Esophagus muscularis mucosa (tissue), 4 donors: ENCODE data around the gene APOF. TPM values are rescaled to one million over a fixed set of nuclear protein-coding genes. Genes with fewer than 3 reads are reported as not detected.

Experiments
- DNase-seq: peaks from one replicate; pipeline ENCODE4 v3.0.0-alpha.2; 2017; ENCODE audit errors: extremely low spot score
- H3K27ac ChIP-seq, 4 donors: fragments of 200-600 bp; sonication (generic); replicated peaks in 1 of 4; 1 replicate in 3 of 4; 2 replicates in 1 of 4; pipeline ENCODE4 v1.5.1; 2016 to 2019; ENCODE audit warnings: mild to moderate bottlenecking in 1 of 4
- H3K27me3 ChIP-seq, 4 donors: fragments of 200-600 bp; sonication (generic); one replicate each; pipeline versions ENCODE4 v1.5.1 to v1.6.0; 2016 to 2019
- H3K36me3 ChIP-seq, 4 donors: fragments of 200-600 bp; sonication (generic); one replicate each; pipeline ENCODE4 v1.5.1; 2016 to 2019
- H3K4me1 ChIP-seq, 4 donors: fragments of 200-600 bp; sonication (generic); one replicate each; pipeline ENCODE4 v1.5.1; 2016 to 2019
- H3K4me3 ChIP-seq, 4 donors: fragments of 200-600 bp; sonication (generic); 1 replicate in 2 of 4; 2 replicates in 2 of 4; pipeline ENCODE4 v1.5.1; 2016 to 2019; ENCODE audit warnings: mild to moderate bottlenecking in 4 of 4, moderate library complexity in 1 of 4
- H3K9me3 ChIP-seq, 4 donors: fragments of 200-600 bp; sonication (generic); 1 replicate in 3 of 4; 2 replicates in 1 of 4; pipeline ENCODE4 v1.5.1; 2016 to 2019
- EP300 ChIP-seq: sonication (generic); formaldehyde crosslinking; IDR thresholded peaks from one replicate; pipeline ENCODE4 v1.6.1; 2017; ENCODE audit warnings: antibody characterized with exemption
- POLR2A ChIP-seq: fragments of 450-650 bp; IDR thresholded peaks from one replicate; pipeline ENCODE4 v1.6.1; 2017; ENCODE audit warnings: antibody characterized with exemption, moderate library complexity, mild to moderate bottlenecking, low read depth
- POLR2AphosphoS5 ChIP-seq, 2 donors: sonication (generic); formaldehyde crosslinking; IDR thresholded peaks; one replicate each; pipeline ENCODE4 v1.6.1; 2017; ENCODE audit warnings: antibody characterized with exemption in 2 of 2
- WGBS: methylation state at CpG from one replicate; pipeline ENCODE4 v1.1.5; 2018; 5-methylcytosine and 5-hydroxymethylcytosine counted together
- intact Hi-C: fragments of 100-400 bp; cut with DNase I; formaldehyde crosslinking; loops from one replicate; pipeline ENCODE4 v1.15.1; 2023
- total RNA-seq, 4 donors: library from RNA; depleted of rRNA; stranded (reverse); fragments of >200 nt; gene quantifications; one replicate each; pipeline versions ENCODE4 v1.1.0 to v1.2.1, GENCODE V29; 2016
- TF ChIP-seq, protein P1 (sequence below), 3 experiments: fragments of 200-600 bp in 2 of 3; fragments of 450-650 bp in 1 of 3; sonication (generic) in 2 of 3; IDR thresholded peaks; one replicate each; pipeline ENCODE4 v1.5.1; 2017 to 2019; ENCODE audit warnings: antibody characterized with exemption in 3 of 3, mild to moderate bottlenecking in 2 of 3, moderate library complexity in 1 of 3

APOF gene
- total RNA-seq, 4 donors from 2014 or later, result not detected

DNA sequence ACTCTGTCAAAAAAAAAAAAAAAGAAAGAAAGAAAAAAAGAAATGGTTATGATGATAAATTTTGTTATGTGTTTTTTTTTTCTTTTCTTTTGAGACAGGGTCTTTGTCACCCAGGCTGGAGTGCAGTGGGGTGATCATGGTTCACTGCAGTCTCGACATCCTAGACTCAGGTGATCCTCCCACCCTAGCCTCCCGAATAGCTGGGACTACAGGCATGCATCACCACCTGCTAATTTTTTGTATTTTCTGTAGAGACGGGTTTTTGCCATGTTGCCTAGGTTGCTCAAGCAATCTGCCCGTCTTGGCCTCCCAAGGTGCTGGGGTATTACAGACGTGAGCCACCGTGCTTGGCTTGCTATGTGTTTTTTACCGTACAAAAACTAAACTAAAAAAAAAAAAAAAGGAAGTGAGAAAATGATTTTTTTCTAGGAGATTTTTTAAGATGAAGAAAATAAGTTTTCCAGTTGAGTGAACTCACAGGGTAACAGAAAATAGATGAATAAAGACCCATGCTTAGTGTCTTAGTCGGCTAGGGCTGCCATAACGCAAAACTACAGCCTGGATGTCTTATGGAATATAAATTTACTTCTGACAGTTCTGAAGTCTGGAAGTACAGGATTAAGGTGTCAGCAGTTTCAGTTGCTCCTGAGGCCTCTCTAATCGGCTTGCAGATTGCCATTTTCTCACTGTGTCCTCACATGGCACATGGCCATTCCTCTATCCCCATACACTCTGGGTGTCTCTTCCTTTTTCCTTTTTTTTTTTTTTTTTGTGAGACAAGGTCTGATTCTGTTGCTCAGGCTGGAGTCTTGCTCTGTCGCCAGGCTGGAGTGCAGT, 13.2 kb upstream of the APOF start:
- Histone ChIP-seq H3K9me3 (no peaks in the 10 kb centered on the region), H3K36me3 (no peaks in the 10 kb centered on the region), H3K27me3 (no peaks in the 10 kb centered on the region), H3K4me3 (no peak overlapping the region), H3K4me1 (no peaks in the 10 kb centered on the region), H3K27ac (no peak overlapping the region)
- TF ChIP-seq, protein P1, sequence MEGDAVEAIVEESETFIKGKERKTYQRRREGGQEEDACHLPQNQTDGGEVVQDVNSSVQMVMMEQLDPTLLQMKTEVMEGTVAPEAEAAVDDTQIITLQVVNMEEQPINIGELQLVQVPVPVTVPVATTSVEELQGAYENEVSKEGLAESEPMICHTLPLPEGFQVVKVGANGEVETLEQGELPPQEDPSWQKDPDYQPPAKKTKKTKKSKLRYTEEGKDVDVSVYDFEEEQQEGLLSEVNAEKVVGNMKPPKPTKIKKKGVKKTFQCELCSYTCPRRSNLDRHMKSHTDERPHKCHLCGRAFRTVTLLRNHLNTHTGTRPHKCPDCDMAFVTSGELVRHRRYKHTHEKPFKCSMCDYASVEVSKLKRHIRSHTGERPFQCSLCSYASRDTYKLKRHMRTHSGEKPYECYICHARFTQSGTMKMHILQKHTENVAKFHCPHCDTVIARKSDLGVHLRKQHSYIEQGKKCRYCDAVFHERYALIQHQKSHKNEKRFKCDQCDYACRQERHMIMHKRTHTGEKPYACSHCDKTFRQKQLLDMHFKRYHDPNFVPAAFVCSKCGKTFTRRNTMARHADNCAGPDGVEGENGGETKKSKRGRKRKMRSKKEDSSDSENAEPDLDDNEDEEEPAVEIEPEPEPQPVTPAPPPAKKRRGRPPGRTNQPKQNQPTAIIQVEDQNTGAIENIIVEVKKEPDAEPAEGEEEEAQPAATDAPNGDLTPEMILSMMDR (IDR thresholded peaks at IDR 0.05), result no peak
- no peak for TF ChIP-seq POLR2A
- intact Hi-C loops, result loop anchor here (10.0 kb wide), 1 partner anchor 49 kb away; no protein-coding TSS in a partner anchor
- no peak for DNase-seq
- 62% methylated on average over 11 of the region's 11 CpGs for WGBS

DNA sequence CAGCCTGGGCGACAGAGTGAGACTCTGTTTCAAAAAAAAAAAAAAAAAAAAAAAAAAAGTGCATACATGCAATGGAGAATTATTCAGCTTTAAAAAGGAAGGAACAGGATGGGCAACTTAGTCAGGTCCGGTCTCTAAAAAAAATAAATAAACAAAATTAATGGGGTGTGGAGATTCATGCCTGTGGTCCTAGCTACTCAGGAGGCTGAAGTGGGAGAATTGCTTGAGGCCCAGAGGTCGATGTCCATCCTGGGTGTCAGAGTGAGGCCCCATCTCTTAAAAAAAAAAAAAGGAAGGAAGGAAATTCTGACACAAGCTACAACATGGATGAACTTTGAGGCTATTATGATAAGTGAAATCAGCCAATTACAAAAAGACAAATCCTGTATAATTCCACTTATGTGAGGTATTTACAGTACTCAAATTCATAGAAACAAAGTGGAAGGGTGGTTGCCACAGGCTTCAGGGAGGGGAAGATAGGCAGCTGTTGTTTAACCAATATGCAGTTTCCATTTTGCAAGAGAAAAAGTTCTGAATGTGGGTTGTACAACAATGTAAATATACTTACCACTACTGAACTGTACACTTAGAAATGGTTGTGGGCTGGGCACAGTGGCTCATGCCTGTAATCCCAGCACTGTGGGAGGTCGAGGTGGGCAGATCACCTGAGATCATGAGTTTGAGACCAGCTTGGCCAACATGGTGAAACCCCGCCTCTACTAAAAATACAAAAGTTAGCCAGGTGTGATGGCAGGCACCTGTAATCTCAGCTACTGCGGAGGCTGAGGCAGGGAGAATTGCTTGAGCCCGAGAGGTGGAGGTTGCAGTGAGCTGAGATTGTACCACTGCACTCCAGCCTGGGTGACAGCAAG, 12.3 kb upstream of the APOF start:
- intact Hi-C loops, result loop anchor here (10.0 kb wide), 1 partner anchor 50 kb away; no protein-coding TSS in a partner anchor
- Histone ChIP-seq H3K4me3 (no peak overlapping the region), H3K36me3 (no peaks in the 10 kb centered on the region), H3K4me1 (no peaks in the 10 kb centered on the region), H3K27ac (no peak overlapping the region), H3K27me3 (no peaks in the 10 kb centered on the region), H3K9me3 (no peaks in the 10 kb centered on the region)
- no peak for DNase-seq
- TF ChIP-seq, protein P1 (IDR thresholded peaks at IDR 0.05), result no peak
- TF ChIP-seq POLR2AphosphoS5 (IDR thresholded peaks at IDR 0.05) (no peak), EP300 (no peak), POLR2A (no peak)
- WGBS, result 65% methylated on average over 7 of the region's 7 CpGs

DNA sequence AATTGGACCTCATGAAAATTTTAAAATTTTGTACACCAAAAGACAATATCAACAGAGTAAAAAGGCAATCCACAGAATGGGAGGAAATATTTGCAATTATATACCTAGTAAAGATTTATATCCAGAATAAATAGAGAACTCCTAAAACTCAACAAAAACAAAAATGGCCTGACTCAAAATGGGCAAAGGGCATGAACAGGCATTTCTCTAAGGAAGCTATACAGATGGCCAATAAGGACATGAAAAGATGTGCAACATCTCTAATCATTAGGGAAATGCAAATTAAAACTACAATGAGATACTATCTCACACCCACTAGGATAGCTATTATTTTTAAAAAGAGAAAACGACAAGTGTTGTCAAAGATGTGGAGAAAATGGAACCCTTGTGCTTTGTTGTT, 10.9 kb upstream of the APOF start:
- H3K27ac ChIP-seq, result no peak overlapping the region
- H3K4me3 ChIP-seq, result no peak overlapping the region
- TF ChIP-seq POLR2A (no peak), POLR2AphosphoS5 (IDR thresholded peaks at IDR 0.05) (no peak), EP300 (no peak)
- TF ChIP-seq, protein P1 (IDR thresholded peaks at IDR 0.05), result no peak
- 97% methylated on average over 1 of the region's 1 CpG for WGBS
- H3K9me3 ChIP-seq, result no peaks in the 10 kb centered on the region
- no peak for DNase-seq
- no peaks in the 10 kb centered on the region for H3K27me3 ChIP-seq
- intact Hi-C loops, result loop anchor here (10.0 kb wide), 1 partner anchor 51 kb away; no protein-coding TSS in a partner anchor
- no peaks in the 10 kb centered on the region for H3K36me3 ChIP-seq
- no peaks in the 10 kb centered on the region for H3K4me1 ChIP-seq

DNA sequence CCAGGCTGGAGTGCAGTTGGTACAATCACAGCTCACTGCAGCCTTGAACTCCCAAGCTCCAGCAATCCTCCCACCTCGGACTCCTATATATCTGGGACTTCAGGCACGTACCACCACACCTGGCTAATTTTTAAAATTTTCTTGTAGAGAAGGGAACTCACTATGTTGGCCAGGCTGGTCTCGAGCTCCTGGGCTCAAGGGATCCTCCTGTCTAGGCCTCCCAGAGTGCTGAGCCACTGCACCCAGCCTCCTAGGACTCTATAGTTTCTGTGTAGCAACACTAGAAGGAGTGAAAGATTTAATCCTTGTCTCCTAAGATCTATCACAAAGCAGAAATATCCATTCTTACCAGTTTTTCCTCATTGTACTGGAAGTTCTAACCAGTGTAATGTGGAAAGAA, 4.3 kb upstream of the APOF start:
- TF ChIP-seq, protein P1 (IDR thresholded peaks at IDR 0.05), result no peak
- TF ChIP-seq POLR2A, result no peak
- no peak for TF ChIP-seq EP300
- no peak for TF ChIP-seq POLR2AphosphoS5 (IDR thresholded peaks at IDR 0.05)
- 81% methylated on average over 3 of the region's 3 CpGs for WGBS
- DNase-seq, result no peak

More for the DNA sequence above, 4.3 kb upstream of the APOF start:
- intact Hi-C loops, result no loop called here
- Histone ChIP-seq H3K36me3 (no peaks in the 10 kb centered on the region), H3K4me3 (no peak overlapping the region), H3K27me3 (no peaks in the 10 kb centered on the region), H3K9me3 (no peaks in the 10 kb centered on the region), H3K4me1 (no peaks in the 10 kb centered on the region), H3K27ac (no peak overlapping the region)
